ENCODE results near the gene CNTNAP4.

GRCh38 chr16:76531236-76531635 lies 254.0 kb downstream of the CNTNAP4 start:
- TF ChIP-seq, protein P1, sequence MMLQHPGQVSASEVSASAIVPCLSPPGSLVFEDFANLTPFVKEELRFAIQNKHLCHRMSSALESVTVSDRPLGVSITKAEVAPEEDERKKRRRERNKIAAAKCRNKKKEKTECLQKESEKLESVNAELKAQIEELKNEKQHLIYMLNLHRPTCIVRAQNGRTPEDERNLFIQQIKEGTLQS (IDR thresholded peaks at IDR 0.05), result no peak
- TF ChIP-seq CTCF (IDR thresholded peaks at IDR 0.05; ENCODE audit: low read depth, low read length, missing input control) (no peak), TAF1 (conservative IDR thresholded peaks at IDR 0.05) (no peak), FOXA2 (IDR thresholded peaks at IDR 0.05) (no peak), JUND (IDR thresholded peaks at IDR 0.05) (no peak), NR2F2 (IDR thresholded peaks at IDR 0.05) (no peak), MAX (IDR thresholded peaks at IDR 0.05) (no peak), RXRA (IDR thresholded peaks at IDR 0.05) (no peak), SP1 (IDR thresholded peaks at IDR 0.05) (no peak)
- TF ChIP-seq, protein P2, sequence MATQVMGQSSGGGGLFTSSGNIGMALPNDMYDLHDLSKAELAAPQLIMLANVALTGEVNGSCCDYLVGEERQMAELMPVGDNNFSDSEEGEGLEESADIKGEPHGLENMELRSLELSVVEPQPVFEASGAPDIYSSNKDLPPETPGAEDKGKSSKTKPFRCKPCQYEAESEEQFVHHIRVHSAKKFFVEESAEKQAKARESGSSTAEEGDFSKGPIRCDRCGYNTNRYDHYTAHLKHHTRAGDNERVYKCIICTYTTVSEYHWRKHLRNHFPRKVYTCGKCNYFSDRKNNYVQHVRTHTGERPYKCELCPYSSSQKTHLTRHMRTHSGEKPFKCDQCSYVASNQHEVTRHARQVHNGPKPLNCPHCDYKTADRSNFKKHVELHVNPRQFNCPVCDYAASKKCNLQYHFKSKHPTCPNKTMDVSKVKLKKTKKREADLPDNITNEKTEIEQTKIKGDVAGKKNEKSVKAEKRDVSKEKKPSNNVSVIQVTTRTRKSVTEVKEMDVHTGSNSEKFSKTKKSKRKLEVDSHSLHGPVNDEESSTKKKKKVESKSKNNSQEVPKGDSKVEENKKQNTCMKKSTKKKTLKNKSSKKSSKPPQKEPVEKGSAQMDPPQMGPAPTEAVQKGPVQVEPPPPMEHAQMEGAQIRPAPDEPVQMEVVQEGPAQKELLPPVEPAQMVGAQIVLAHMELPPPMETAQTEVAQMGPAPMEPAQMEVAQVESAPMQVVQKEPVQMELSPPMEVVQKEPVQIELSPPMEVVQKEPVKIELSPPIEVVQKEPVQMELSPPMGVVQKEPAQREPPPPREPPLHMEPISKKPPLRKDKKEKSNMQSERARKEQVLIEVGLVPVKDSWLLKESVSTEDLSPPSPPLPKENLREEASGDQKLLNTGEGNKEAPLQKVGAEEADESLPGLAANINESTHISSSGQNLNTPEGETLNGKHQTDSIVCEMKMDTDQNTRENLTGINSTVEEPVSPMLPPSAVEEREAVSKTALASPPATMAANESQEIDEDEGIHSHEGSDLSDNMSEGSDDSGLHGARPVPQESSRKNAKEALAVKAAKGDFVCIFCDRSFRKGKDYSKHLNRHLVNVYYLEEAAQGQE (IDR thresholded peaks at IDR 0.05), result no peak
- TF ChIP-seq, protein P3, sequence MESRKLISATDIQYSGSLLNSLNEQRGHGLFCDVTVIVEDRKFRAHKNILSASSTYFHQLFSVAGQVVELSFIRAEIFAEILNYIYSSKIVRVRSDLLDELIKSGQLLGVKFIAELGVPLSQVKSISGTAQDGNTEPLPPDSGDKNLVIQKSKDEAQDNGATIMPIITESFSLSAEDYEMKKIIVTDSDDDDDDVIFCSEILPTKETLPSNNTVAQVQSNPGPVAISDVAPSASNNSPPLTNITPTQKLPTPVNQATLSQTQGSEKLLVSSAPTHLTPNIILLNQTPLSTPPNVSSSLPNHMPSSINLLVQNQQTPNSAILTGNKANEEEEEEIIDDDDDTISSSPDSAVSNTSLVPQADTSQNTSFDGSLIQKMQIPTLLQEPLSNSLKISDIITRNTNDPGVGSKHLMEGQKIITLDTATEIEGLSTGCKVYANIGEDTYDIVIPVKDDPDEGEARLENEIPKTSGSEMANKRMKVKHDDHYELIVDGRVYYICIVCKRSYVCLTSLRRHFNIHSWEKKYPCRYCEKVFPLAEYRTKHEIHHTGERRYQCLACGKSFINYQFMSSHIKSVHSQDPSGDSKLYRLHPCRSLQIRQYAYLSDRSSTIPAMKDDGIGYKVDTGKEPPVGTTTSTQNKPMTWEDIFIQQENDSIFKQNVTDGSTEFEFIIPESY (IDR thresholded peaks at IDR 0.05), result no peak

Measured in liver (tissue), 3 donors.